ENCODE data around the gene APBA2. TPM values are rescaled to one million over a fixed set of nuclear protein-coding genes. Genes with fewer than 3 reads are reported as not detected.

Gene APBA2
- total and polyA plus RNA-seq, 2 of the 4 experiments (the other 2 are of a cell fraction), result 21.7 to 33.0 TPM

DNA sequence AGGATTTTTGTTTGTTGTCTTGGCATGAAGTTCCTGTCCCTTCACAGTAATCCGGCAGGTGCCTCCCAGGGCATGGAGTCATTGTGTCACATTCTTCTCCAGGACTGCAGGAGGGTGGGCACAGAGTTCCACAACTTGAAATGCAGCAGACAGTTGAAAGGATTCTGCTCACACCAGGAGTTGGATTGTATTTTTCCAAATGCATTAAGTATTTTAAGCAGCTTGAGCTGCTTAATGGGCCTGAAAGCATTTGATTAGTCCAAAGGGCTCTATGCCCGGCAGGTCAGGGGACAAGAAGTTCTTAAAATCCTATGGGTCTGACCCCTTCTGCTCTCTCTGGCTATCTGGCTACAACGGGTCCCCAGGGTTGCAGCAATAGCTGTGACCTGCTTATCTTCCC, 92.9 kb downstream of the APBA2 start:
- intact Hi-C loops (cut with micrococcal nuclease), result no loop called here
- 84% methylated on average over 2 of the region's 3 CpGs; no CpG with 5 or more reads in 1 of the 2 experiments for WGBS, 2 experiments (ENCODE audit: extremely low coverage in 2 of 2, insufficient read length in 1 of 2)
- H2BK15ac ChIP-seq (ENCODE audit: low read depth, low read length), result no peak overlapping the region

More for the DNA sequence above, 92.9 kb downstream of the APBA2 start:
- no peak overlapping the region for H3K18ac ChIP-seq (ENCODE audit: low read depth, low read length)
- in situ Hi-C loops (cut with MboI; ENCODE audit: low sequenced_read_pairs), result loop anchor here (10.0 kb wide), 1 partner anchor 94 kb away; the partner anchor contains the start of gene APBA2
- H2BK120ac ChIP-seq (ENCODE audit: low read depth, low read length), result no peak overlapping the region
- peaks cover 11% of the 10 kb centered on the region for H3K9me1 ChIP-seq (ENCODE audit: insufficient read depth, low read length)
- no peak overlapping the region for H2AFZ ChIP-seq (replicated peaks; ENCODE audit: low read length, poor library complexity)
- H3K79me1 ChIP-seq (ENCODE audit: low read depth in 1 of 2, low read length in 2 of 2), result peaks cover 9 to 40% of the 10 kb centered on the region in 2 experiments
- no peak for TF ChIP-seq FOS (IDR thresholded peaks at IDR 0.05; ENCODE audit: low read depth, low read length)
- TF ChIP-seq SMC3 (IDR thresholded peaks at IDR 0.05; ENCODE audit: low read depth, low read length), result no peak
- TF ChIP-seq, protein P1, sequence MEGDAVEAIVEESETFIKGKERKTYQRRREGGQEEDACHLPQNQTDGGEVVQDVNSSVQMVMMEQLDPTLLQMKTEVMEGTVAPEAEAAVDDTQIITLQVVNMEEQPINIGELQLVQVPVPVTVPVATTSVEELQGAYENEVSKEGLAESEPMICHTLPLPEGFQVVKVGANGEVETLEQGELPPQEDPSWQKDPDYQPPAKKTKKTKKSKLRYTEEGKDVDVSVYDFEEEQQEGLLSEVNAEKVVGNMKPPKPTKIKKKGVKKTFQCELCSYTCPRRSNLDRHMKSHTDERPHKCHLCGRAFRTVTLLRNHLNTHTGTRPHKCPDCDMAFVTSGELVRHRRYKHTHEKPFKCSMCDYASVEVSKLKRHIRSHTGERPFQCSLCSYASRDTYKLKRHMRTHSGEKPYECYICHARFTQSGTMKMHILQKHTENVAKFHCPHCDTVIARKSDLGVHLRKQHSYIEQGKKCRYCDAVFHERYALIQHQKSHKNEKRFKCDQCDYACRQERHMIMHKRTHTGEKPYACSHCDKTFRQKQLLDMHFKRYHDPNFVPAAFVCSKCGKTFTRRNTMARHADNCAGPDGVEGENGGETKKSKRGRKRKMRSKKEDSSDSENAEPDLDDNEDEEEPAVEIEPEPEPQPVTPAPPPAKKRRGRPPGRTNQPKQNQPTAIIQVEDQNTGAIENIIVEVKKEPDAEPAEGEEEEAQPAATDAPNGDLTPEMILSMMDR (conservative IDR thresholded peaks at IDR 0.05; ENCODE audit: low read depth, low read length), result no peak
- TF ChIP-seq RFX5 (IDR thresholded peaks at IDR 0.05; ENCODE audit: low read depth, low read length), result no peak
- TF ChIP-seq RCOR1 (IDR thresholded peaks at IDR 0.05; ENCODE audit: insufficient replicate concordance, low read length), result no peak
- TF ChIP-seq CHD1 (IDR thresholded peaks at IDR 0.05; ENCODE audit: low read depth, low read length), result no peak
- TF ChIP-seq MXI1 (IDR thresholded peaks at IDR 0.05; ENCODE audit: borderline replicate concordance, low read depth, low read length), result no peak
- TF ChIP-seq, protein P2, sequence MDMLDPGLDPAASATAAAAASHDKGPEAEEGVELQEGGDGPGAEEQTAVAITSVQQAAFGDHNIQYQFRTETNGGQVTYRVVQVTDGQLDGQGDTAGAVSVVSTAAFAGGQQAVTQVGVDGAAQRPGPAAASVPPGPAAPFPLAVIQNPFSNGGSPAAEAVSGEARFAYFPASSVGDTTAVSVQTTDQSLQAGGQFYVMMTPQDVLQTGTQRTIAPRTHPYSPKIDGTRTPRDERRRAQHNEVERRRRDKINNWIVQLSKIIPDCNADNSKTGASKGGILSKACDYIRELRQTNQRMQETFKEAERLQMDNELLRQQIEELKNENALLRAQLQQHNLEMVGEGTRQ (IDR thresholded peaks at IDR 0.05; ENCODE audit: low read depth, low read length), result no peak
- TF ChIP-seq NFE2L2 (IDR thresholded peaks at IDR 0.05; ENCODE audit: low read depth, low read length), result no peak
- TF ChIP-seq MAZ (IDR thresholded peaks at IDR 0.05; ENCODE audit: borderline replicate concordance, low read depth, low read length), result no peak
- no peak for TF ChIP-seq RAD21 (IDR thresholded peaks at IDR 0.05; ENCODE audit: low read length)
- no peak for TF ChIP-seq BHLHE40 (IDR thresholded peaks at IDR 0.05; ENCODE audit: low read depth, low read length)
- TF ChIP-seq POLR2A (IDR thresholded peaks at IDR 0.05; ENCODE audit: low read depth, low read length), result no peak
- TF ChIP-seq CEBPB (IDR thresholded peaks at IDR 0.05; ENCODE audit: low read depth, low read length), result no peak
- no peak for TF ChIP-seq MAFK (IDR thresholded peaks at IDR 0.05; ENCODE audit: low read depth, low read length)
- TF ChIP-seq, protein P3, sequence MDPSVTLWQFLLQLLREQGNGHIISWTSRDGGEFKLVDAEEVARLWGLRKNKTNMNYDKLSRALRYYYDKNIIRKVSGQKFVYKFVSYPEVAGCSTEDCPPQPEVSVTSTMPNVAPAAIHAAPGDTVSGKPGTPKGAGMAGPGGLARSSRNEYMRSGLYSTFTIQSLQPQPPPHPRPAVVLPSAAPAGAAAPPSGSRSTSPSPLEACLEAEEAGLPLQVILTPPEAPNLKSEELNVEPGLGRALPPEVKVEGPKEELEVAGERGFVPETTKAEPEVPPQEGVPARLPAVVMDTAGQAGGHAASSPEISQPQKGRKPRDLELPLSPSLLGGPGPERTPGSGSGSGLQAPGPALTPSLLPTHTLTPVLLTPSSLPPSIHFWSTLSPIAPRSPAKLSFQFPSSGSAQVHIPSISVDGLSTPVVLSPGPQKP (IDR thresholded peaks at IDR 0.05; ENCODE audit: borderline replicate concordance, low read depth, low read length), result no peak
- ChIA-PET POLR2A (ENCODE audit: unreplicated experiment) (no interaction called here), CTCF (no interaction called here)
- no peak overlapping the region for H4K8ac ChIP-seq (ENCODE audit: low read depth in 2 of 2, low read length in 2 of 2)
- H3K23ac ChIP-seq (ENCODE audit: low read depth, low read length), result no peak overlapping the region
- no peak overlapping the region for H2BK20ac ChIP-seq (ENCODE audit: low read depth, low read length)
- no peak overlapping the region for H4K91ac ChIP-seq (ENCODE audit: insufficient read depth, low read depth, low read length)
- H3K9ac ChIP-seq (ENCODE audit: low read depth, low read length), result no peak overlapping the region
- no peak overlapping the region for H2AK9ac ChIP-seq (replicated peaks; ENCODE audit: low read depth, low read length, poor library complexity)
- H4K20me1 ChIP-seq (ENCODE audit: insufficient read depth, low read length), result peaks cover 13% of the 10 kb centered on the region; the same call in 1 of the 2 replicates
- no peaks in the 10 kb centered on the region for H3K9me3 ChIP-seq (ENCODE audit: control insufficient read depth, insufficient read depth, low read length)
- H3K27ac ChIP-seq (ENCODE audit: insufficient read depth, low read length), result no peak overlapping the region
- H3K4ac ChIP-seq (ENCODE audit: low read depth, low read length), result no peak overlapping the region
- no peak overlapping the region for H2AK5ac ChIP-seq (ENCODE audit: low read depth, low read length)
- no peak overlapping the region for H2BK5ac ChIP-seq (ENCODE audit: low read depth, low read length, poor library complexity, severe bottlenecking)
- no peak overlapping the region for H3K4me3 ChIP-seq (ENCODE audit: insufficient read depth, low read depth, low read length)
- DNase-seq (no peak), ATAC-seq (ENCODE audit: low read depth) (no peak)
- H4K5ac ChIP-seq (ENCODE audit: low read depth, low read length), result no peak overlapping the region
- dilution Hi-C loops (cut with HindIII; ENCODE audit: low sequenced_read_pairs, unreplicated experiment), result no loop called here
- no peak overlapping the region for H3K4me2 ChIP-seq (ENCODE audit: low read depth, low read length)
- H3K4me1 ChIP-seq (ENCODE audit: control insufficient read depth, insufficient read depth, low read length), result peaks cover 4% of the 10 kb centered on the region; the same call in 1 of the 2 replicates
- no peaks in the 10 kb centered on the region for H3K27me3 ChIP-seq (ENCODE audit: control insufficient read depth, insufficient read depth, low read length)
- BruUV-seq (replicated peaks), result no TSS peak
- no peak overlapping the region for H3K56ac ChIP-seq (ENCODE audit: extremely low read depth, insufficient read depth, low read length)
- no peaks in the 10 kb centered on the region for H3K36me3 ChIP-seq (ENCODE audit: control insufficient read depth, insufficient read depth, low read length)
- H3K14ac ChIP-seq (replicated peaks; ENCODE audit: low read depth, low read length), result no peak overlapping the region
